Adrenal gland (tissue), 12 donors: ENCODE results near the gene IZUMO4. TPM values are rescaled to one million over a fixed set of nuclear protein-coding genes. Genes with fewer than 3 reads are reported as not detected.

Experiments used
- DNase-seq, 7 donors: peaks; one replicate each; pipeline ENCODE4 v3.0.0-alpha.2; 2019 to 2020
- H3K27ac ChIP-seq, 5 donors: fragments of 200-600 bp; sonication (generic) in 4 of 5; 1 replicate in 3 of 5; 2 replicates in 2 of 5; pipeline versions ENCODE4 v1.5.1 to v1.8.0; 2016 to 2020; ENCODE audit warnings: mild to moderate bottlenecking in 1 of 5
- H3K27me3 ChIP-seq: fragments of 200-600 bp; 2 replicates; pipeline ENCODE4 v1.8.0; 2021
- H3K36me3 ChIP-seq, 2 donors: fragments of 200-600 bp; replicated peaks in 1 of 2; 1 replicate in 1 of 2; 2 replicates in 1 of 2; pipeline versions ENCODE4 v1.5.1 to v1.8.0; 2018 to 2022
- H3K4me1 ChIP-seq, 2 donors: fragments of 200-600 bp; replicated peaks in 1 of 2; 1 replicate in 1 of 2; 2 replicates in 1 of 2; pipeline versions ENCODE4 v1.5.1 to v1.8.0; 2018 to 2021
- H3K4me3 ChIP-seq, 4 donors: fragments of 200-600 bp; sonication (generic) in 3 of 4; one replicate each; pipeline ENCODE4 v1.5.1; 2016 to 2018
- H3K9me3 ChIP-seq, 3 donors: fragments of 200-600 bp; sonication (generic) in 1 of 3; replicated peaks in 1 of 3; 1 replicate in 2 of 3; 2 replicates in 1 of 3; pipeline versions ENCODE4 v1.5.1 to v1.8.0; 2016 to 2021
- POLR2A ChIP-seq, 2 donors: fragments of 450-650 bp; IDR thresholded peaks; one replicate each; pipeline ENCODE4 v1.6.1; 2017; ENCODE audit warnings: antibody characterized with exemption in 2 of 2, mild to moderate bottlenecking in 2 of 2, moderate library complexity in 1 of 2
- WGBS, 4 donors: extraction: QIAGEN DNeasy Blood & Tissue Kit in 2 of 4; methylation state at CpG; one replicate each; pipeline versions ENCODE4 v1.1.5 to v1.1.7; 2013 to 2017; 5-methylcytosine and 5-hydroxymethylcytosine counted together
- intact Hi-C, 2 donors: fragments of 100-400 bp; cut with DNase I; formaldehyde crosslinking; loops; one replicate each; pipeline versions ENCODE4 v1.14.1 to v1.15.0; 2022 to 2023
- polyA plus RNA-seq, 3 donors: library from polyadenylated mRNA; stranded (reverse); fragments of 200-250 nt in 2 of 3; fragments of 350-450 nt in 1 of 3; fragmentation: Illumina TruSeq in 1 of 3; extraction: RNeasy Lipid Tissue Mini Kit (QIAGEN cat#74804) in 1 of 3; gene quantifications; one replicate each; pipeline ENCODE4 v1.2.3, GENCODE V29; 2013 to 2014
- total RNA-seq, 9 donors: library from RNA; depleted of rRNA in 4 of 9; stranded (reverse); fragments of >200 nt in 4 of 9; fragments of 120-200 nt in 1 of 9; fragmentation: NEBNext Ultra II Directional in 1 of 9; extraction: Animal tissue kit (Norgen Biotek cat#: 25700) in 1 of 9; gene quantifications; one replicate each; pipeline versions ENCODE4 v1.1.0 to v1.2.4, GENCODE V29; 2013 to 2023
- TF ChIP-seq, protein P1 (sequence below), 6 experiments: fragments of 450-650 bp in 4 of 6; fragments of 200-600 bp in 2 of 6; sonication (generic) in 1 of 6; IDR thresholded peaks; 1 replicate in 5 of 6; 2 replicates in 1 of 6; pipeline versions ENCODE4 v1.5.1 to v1.8.0; 2016 to 2021; ENCODE audit warnings: antibody characterized with exemption in 6 of 6, mild to moderate bottlenecking in 2 of 6, moderate library complexity in 1 of 6
- donor health status: healthy with polysubstance abuse.
- donor health status: Bipolar disorder and iron deficiency.
- donor health status: DM: yes; HTN: yes; CAD: no.
- donor health status: DM: no; HTN: no; CAD: no.
- donor health status: DM: no; HTN: no; CAD: no.
- donor health status: DM: yes; HTN: yes; CAD: no.

IZUMO4 gene
- total and polyA plus RNA-seq, 12 donors, result 0.69 to 24.6 (median 2.5) TPM

DNA sequence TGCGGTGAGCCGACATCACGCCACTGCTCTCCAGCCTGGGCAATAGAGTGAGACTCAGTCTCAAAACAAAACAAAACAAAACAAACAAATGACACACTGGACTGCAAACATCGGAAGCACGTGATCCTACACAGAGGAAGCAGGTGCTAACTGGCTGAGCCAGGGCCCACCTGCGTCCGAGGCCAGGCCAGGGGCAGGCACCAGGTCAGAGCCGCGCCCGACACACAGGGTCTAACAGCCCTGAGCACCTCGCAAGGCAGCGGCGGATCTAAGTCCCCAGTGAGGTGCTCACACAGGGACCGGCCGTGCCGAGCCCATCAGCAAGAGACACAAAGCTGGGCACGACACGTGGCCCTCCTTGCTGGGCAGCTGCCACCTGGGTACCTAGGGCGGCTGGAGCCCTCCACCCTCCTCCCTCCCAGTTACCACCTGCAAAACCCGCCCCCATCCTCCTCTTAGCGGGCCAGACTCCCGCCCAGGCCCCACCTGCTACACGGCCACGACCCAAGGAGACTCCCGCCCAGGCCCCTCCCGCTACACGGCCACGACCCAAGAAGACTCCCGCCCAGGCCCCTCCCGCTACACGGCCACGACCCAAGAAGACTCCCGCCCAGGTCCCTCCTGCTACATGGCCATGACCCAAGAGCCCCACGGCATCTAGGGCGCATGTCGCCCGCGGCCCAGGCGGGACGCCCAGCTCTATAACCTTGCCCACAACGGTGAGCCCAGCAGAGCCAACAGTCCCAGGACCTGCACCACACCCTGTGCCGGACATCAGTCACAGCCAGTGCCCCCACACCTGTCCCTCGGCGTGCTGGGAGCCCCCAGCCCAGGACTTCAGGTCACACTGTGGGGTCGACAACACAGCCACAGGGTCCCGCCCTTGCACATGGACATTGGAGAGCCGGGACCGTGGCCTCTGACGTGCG is 39.0 kb downstream of the IZUMO4 start:
- intact Hi-C loops, result no loop called here
- Histone ChIP-seq H3K36me3 (peaks cover 0 to 60% of the 10 kb centered on the region in 2 donors), H3K27ac (no peak overlapping the region), H3K27me3 (no peaks in the 10 kb centered on the region), H3K4me1 (no peaks in the 10 kb centered on the region), H3K9me3 (no peaks in the 10 kb centered on the region), H3K4me3 (no peak overlapping the region)
- TF ChIP-seq, protein P1, sequence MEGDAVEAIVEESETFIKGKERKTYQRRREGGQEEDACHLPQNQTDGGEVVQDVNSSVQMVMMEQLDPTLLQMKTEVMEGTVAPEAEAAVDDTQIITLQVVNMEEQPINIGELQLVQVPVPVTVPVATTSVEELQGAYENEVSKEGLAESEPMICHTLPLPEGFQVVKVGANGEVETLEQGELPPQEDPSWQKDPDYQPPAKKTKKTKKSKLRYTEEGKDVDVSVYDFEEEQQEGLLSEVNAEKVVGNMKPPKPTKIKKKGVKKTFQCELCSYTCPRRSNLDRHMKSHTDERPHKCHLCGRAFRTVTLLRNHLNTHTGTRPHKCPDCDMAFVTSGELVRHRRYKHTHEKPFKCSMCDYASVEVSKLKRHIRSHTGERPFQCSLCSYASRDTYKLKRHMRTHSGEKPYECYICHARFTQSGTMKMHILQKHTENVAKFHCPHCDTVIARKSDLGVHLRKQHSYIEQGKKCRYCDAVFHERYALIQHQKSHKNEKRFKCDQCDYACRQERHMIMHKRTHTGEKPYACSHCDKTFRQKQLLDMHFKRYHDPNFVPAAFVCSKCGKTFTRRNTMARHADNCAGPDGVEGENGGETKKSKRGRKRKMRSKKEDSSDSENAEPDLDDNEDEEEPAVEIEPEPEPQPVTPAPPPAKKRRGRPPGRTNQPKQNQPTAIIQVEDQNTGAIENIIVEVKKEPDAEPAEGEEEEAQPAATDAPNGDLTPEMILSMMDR (IDR thresholded peaks at IDR 0.05), result no peak
- no peak for TF ChIP-seq POLR2A (IDR thresholded peaks at IDR 0.05)
- DNase-seq, result no peak
- 89 to 95% (median 92%) methylated on average over 16 to 50 of the region's 50 CpGs for WGBS, 4 donors

DNA sequence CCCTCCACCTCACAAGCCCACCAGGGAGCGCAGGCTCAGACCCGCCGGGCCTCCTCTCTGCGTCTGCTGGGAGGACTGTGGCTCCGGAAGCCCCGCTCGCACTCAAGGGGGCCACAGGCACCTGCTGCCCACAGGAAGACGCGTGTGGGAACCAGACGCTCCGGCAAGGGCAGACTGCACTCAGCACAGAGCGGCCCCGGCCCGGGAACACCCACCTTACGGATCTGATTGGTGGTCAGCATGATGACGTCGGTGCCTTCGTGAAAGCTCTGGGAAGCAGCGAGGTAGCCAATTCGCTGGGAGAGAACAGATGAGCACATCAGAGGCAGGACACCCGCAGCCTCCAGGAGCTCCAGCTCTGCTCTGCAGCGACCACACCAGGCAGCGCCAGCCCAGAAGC is 40.1 kb downstream of the IZUMO4 start:
- no peak overlapping the region for H3K4me3 ChIP-seq
- DNase-seq, result no peak
- H3K4me1 ChIP-seq, result no peaks in the 10 kb centered on the region
- no peaks in the 10 kb centered on the region for H3K9me3 ChIP-seq
- TF ChIP-seq POLR2A (IDR thresholded peaks at IDR 0.05), result no peak
- TF ChIP-seq, protein P1 (IDR thresholded peaks at IDR 0.05), result no peak
- H3K36me3 ChIP-seq, result peaks cover 0 to 54% of the 10 kb centered on the region in 2 donors
- 92 to 94% (median 93%) methylated on average over 7 to 23 of the region's 23 CpGs for WGBS, 4 donors
- intact Hi-C loops, result no loop called here
- H3K27me3 ChIP-seq, result no peaks in the 10 kb centered on the region
- H3K27ac ChIP-seq, result no peak overlapping the region

DNA sequence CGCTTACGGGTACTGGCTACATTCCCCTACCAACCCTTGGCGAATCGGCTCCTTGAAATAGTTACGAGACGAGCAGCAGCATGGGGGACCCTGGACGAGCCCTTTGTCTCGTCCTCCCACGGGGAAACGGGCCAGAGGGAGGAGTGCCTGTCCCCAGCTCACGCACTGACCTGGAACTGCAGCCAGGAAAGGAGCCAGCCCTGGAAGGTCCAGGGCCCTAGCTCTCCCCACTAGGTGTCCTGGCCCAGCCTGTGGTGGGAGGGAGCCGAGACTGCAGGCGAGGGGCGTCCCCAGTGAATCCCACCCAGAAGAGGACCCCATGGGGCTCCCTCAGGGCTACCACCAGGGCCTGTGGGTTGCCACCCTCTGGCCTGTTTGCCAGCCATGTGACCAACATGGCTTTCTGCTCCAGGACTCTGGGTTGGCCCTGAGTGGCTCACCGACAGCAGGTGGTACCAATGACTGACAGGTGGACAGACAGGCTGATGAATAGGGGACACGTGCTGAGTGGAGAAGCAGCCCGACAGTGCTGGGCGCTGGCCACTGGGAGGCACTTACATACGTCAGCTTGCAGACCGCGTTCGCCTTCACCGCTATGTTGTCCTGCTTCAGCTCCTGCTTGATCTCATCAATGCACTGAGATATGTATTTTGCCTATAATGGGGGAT is 41.5 kb downstream of the IZUMO4 start:
- intact Hi-C loops, result no loop called here
- no peak overlapping the region for H3K4me3 ChIP-seq
- H3K27me3 ChIP-seq, result no peaks in the 10 kb centered on the region
- 86 to 90% (median 86%) methylated on average over 20 to 23 of the region's 23 CpGs for whole genome bisulfite sequencing, 4 donors
- no peaks in the 10 kb centered on the region for H3K9me3 ChIP-seq
- TF ChIP-seq, protein P1 (IDR thresholded peaks at IDR 0.05), result no peak
- TF ChIP-seq POLR2A (IDR thresholded peaks at IDR 0.05), result no peak
- no peaks in the 10 kb centered on the region for H3K4me1 ChIP-seq
- no peak for DNase-seq
- H3K27ac ChIP-seq, result no peak overlapping the region
- peaks cover 0 to 40% of the 10 kb centered on the region in 2 donors for H3K36me3 ChIP-seq

DNA sequence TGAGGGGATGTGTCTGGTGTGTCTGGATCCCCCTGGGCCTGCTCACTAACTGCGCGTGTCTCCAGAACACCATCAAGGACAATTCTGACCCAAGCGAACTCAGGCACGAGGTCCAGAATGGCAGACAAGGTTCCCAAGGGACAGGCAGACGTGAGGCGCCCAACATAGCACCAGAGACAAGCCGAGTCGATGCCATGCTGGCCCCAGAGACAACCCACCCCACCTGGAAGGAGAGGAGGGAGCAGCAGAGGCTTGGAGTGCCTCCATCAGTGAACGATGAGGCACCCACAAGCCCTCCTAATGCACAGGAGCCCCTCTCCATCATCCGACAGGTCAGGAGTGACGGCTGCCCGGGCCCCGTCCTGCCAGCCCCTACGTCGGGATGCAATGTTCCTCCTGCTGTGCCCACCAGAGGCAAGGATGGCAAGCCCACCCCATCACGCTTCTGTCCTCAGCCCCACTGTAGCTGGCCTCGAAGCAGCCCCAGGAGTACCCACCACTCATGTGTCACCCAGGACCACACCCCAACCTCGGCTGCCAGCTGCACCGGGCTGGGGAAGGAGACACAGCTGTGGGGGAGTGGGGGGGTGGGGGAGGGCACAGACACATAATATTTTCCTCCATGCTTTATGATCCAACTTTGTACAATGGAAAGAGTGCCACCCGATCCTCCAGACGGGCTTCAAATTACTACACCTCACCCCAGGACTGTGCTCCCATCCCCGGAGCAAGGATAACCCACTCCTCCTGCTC is 42.8 kb downstream of the IZUMO4 start:
- Histone ChIP-seq H3K4me3 (no peak overlapping the region), H3K36me3 (peaks cover 0 to 40% of the 10 kb centered on the region in 2 donors), H3K27me3 (no peaks in the 10 kb centered on the region), H3K27ac (no peak overlapping the region), H3K4me1 (no peaks in the 10 kb centered on the region), H3K9me3 (no peaks in the 10 kb centered on the region)
- 80 to 85% (median 83%) methylated on average over 11 to 22 of the region's 22 CpGs for WGBS, 4 donors
- TF ChIP-seq POLR2A (IDR thresholded peaks at IDR 0.05), result no peak
- TF ChIP-seq, protein P1 (IDR thresholded peaks at IDR 0.05), result no peak
- DNase-seq, result no peak
- intact Hi-C loops, result no loop called here
